ENCODE results near the gene ZBTB7C.

Gene ZBTB7C

GRCh38 chr18:48385596-48385995 lies 23.6 kb downstream of the ZBTB7C start:
- H3K4me2 ChIP-seq (ENCODE audit: low read length): no peak overlapping the region
- H3K9ac ChIP-seq (ENCODE audit: low read depth, low read length): no peak overlapping the region
- H3K9me3 ChIP-seq (replicated peaks; ENCODE audit: low read length): no peaks in the 10 kb centered on the region
- H3K4me3 ChIP-seq (ENCODE audit: low read length): no peak overlapping the region
- H3K27me3 ChIP-seq (ENCODE audit: control insufficient read depth, insufficient read depth, low read length): peaks cover 57% of the 10 kb centered on the region
- no peaks in the 10 kb centered on the region for H3K4me1 ChIP-seq (ENCODE audit: control insufficient read depth, insufficient read depth, low read length)
- H3K36me3 ChIP-seq (ENCODE audit: insufficient read depth, low read length): no peaks in the 10 kb centered on the region

DNA sequence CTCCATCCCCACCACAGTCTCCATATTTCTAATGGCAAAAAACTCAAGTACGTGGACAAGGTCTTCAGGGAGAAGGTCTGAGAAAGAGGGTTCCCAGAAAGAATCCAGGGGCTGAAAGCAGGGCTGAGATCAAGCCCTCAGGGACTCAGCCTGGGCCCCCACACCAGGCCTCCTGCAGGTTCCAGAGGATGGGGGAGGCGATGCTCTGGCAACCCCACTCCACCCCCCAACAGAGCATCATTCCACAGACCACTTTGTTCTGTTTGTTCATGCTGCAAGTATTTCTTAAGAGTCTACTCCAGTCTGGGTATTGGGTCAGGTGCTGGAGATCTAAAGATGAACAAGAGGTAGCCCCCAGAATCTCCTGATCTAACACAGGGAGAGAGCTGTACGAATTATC lies 32.2 kb downstream of the ZBTB7C start:
- Histone ChIP-seq H3K4me3 (ENCODE audit: low read length) (no peak overlapping the region), H3K27me3 (ENCODE audit: control insufficient read depth, insufficient read depth, low read length) (peaks cover 77% of the 10 kb centered on the region), H3K4me1 (ENCODE audit: control insufficient read depth, insufficient read depth, low read length) (no peaks in the 10 kb centered on the region), H3K9ac (ENCODE audit: low read depth, low read length) (no peak overlapping the region), H3K9me3 (replicated peaks; ENCODE audit: low read length) (no peaks in the 10 kb centered on the region), H3K36me3 (ENCODE audit: insufficient read depth, low read length) (no peaks in the 10 kb centered on the region), H3K4me2 (ENCODE audit: low read length) (no peak overlapping the region)

DNA sequence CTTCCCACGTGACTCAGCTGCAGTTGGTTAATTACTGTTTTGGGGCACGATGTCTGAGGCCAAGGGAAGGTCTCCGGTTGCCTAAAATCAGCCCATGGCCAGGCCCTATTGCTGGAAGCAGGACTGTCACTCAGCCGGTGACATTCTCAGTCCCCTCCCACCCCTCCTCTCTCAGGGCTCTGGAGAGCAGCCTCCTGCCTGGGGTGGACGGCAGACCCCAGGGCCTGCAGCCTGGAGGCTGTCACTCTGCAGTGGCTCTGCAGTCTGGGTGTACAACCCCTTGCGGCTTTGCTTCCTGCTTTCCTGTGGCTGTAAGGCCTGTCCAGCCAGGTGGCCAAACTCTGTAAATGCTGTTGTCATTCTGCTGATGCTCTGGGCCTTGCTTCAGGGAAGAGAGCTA lies 32.8 kb downstream of the ZBTB7C start:
- Histone ChIP-seq H3K9ac (ENCODE audit: low read depth, low read length) (no peak overlapping the region), H3K4me3 (ENCODE audit: low read length) (no peak overlapping the region), H3K27me3 (ENCODE audit: control insufficient read depth, insufficient read depth, low read length) (peaks cover 72% of the 10 kb centered on the region), H3K36me3 (ENCODE audit: insufficient read depth, low read length) (no peaks in the 10 kb centered on the region), H3K4me2 (ENCODE audit: low read length) (no peak overlapping the region), H3K4me1 (ENCODE audit: control insufficient read depth, insufficient read depth, low read length) (no peaks in the 10 kb centered on the region), H3K9me3 (replicated peaks; ENCODE audit: low read length) (no peaks in the 10 kb centered on the region)

- Histone ChIP-seq H3K4me1 (ENCODE audit: control insufficient read depth, insufficient read depth, low read length) (no peaks in the 10 kb centered on the region), H3K4me3 (ENCODE audit: low read length) (no peak overlapping the region), H3K27me3 (ENCODE audit: control insufficient read depth, insufficient read depth, low read length) (peaks cover 66% of the 10 kb centered on the region), H3K36me3 (ENCODE audit: insufficient read depth, low read length) (no peaks in the 10 kb centered on the region), H3K9ac (ENCODE audit: low read depth, low read length) (no peak overlapping the region), H3K4me2 (ENCODE audit: low read length) (no peak overlapping the region), H3K9me3 (replicated peaks; ENCODE audit: low read length) (no peaks in the 10 kb centered on the region)
These were observed 33.9 kb downstream of the ZBTB7C start for GRCh38 chr18:48375150-48375800.

DNA sequence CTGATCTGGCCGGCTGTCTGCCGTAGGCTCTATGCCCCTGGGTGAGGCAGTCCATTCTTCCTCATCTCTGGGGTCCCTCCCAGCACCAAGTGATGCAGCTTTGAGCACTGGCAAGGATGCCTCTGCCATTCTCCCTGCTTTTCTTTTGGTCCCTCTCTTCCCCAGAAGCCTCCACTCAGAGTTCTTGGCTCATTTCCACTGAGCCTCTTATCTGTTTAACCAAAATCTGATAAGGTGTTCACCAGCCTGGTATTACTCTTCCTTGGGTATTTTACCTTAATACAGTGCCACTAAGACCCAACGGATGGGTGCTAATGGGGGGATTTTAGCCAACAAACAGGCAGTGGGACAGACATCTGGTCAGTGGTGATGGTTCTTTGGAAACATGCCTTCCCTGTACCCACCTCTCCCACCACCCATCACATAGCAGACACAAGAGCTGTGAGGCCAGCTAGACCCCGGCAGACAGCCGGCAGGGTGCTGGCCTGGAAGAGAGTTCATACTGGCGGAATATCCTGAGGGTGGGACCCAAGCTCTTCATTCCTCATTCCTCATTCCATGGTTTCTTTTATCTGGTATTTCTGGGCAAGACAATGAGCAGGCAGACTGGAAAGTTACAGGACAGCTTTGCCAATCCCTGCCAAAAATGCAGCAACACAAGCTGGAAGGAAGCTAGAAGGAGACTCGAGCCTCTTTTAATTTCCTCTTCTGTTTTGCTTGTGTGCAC lies 34.6 kb downstream of the ZBTB7C start:
- no peaks in the 10 kb centered on the region for H3K36me3 ChIP-seq (ENCODE audit: insufficient read depth, low read length)
- no peak overlapping the region for H3K9ac ChIP-seq (ENCODE audit: low read depth, low read length)
- H3K4me3 ChIP-seq (ENCODE audit: low read length): no peak overlapping the region
- no peaks in the 10 kb centered on the region for H3K9me3 ChIP-seq (replicated peaks; ENCODE audit: low read length)
- peaks cover 60% of the 10 kb centered on the region for H3K27me3 ChIP-seq (ENCODE audit: control insufficient read depth, insufficient read depth, low read length)
- H3K4me2 ChIP-seq (ENCODE audit: low read length): no peak overlapping the region
- no peaks in the 10 kb centered on the region for H3K4me1 ChIP-seq (ENCODE audit: control insufficient read depth, insufficient read depth, low read length)

- peaks cover 57% of the 10 kb centered on the region for H3K27me3 ChIP-seq (ENCODE audit: control insufficient read depth, insufficient read depth, low read length)
- H3K4me3 ChIP-seq (ENCODE audit: low read length): no peak overlapping the region
- no peaks in the 10 kb centered on the region for H3K36me3 ChIP-seq (ENCODE audit: insufficient read depth, low read length)
- no peaks in the 10 kb centered on the region for H3K4me1 ChIP-seq (ENCODE audit: control insufficient read depth, insufficient read depth, low read length)
- H3K9me3 ChIP-seq (replicated peaks; ENCODE audit: low read length): no peaks in the 10 kb centered on the region
- H3K4me2 ChIP-seq (ENCODE audit: low read length): no peak overlapping the region
- no peak overlapping the region for H3K9ac ChIP-seq (ENCODE audit: low read depth, low read length)
These were observed 37.2 kb downstream of the ZBTB7C start for GRCh38 chr18:48371854-48372602.

- no peak overlapping the region for H3K4me2 ChIP-seq (ENCODE audit: low read length)
- no peaks in the 10 kb centered on the region for H3K9me3 ChIP-seq (replicated peaks; ENCODE audit: low read length)
- H3K4me3 ChIP-seq (ENCODE audit: low read length): no peak overlapping the region
- H3K4me1 ChIP-seq (ENCODE audit: control insufficient read depth, insufficient read depth, low read length): no peaks in the 10 kb centered on the region
- peaks cover 34% of the 10 kb centered on the region for H3K27me3 ChIP-seq (ENCODE audit: control insufficient read depth, insufficient read depth, low read length)
- H3K36me3 ChIP-seq (ENCODE audit: insufficient read depth, low read length): no peaks in the 10 kb centered on the region
- H3K9ac ChIP-seq (ENCODE audit: low read depth, low read length): no peak overlapping the region
These were observed 41.6 kb downstream of the ZBTB7C start for GRCh38 chr18:48367557-48367956.

- no peak overlapping the region for H3K4me3 ChIP-seq (ENCODE audit: low read length)
- peaks cover 35% of the 10 kb centered on the region for H3K27me3 ChIP-seq (ENCODE audit: control insufficient read depth, insufficient read depth, low read length)
- no peaks in the 10 kb centered on the region for H3K36me3 ChIP-seq (ENCODE audit: insufficient read depth, low read length)
- no peak overlapping the region for H3K9ac ChIP-seq (ENCODE audit: low read depth, low read length)
- H3K9me3 ChIP-seq (replicated peaks; ENCODE audit: low read length): no peaks in the 10 kb centered on the region
- no peaks in the 10 kb centered on the region for H3K4me1 ChIP-seq (ENCODE audit: control insufficient read depth, insufficient read depth, low read length)
- H3K4me2 ChIP-seq (ENCODE audit: low read length): no peak overlapping the region
These were observed 43.2 kb downstream of the ZBTB7C start for GRCh38 chr18:48365965-48366364.

- Histone ChIP-seq H3K9me3 (replicated peaks; ENCODE audit: low read length) (no peaks in the 10 kb centered on the region), H3K4me2 (ENCODE audit: low read length) (no peak overlapping the region), H3K4me1 (ENCODE audit: control insufficient read depth, insufficient read depth, low read length) (no peaks in the 10 kb centered on the region), H3K4me3 (ENCODE audit: low read length) (no peak overlapping the region), H3K9ac (ENCODE audit: low read depth, low read length) (no peak overlapping the region), H3K36me3 (ENCODE audit: insufficient read depth, low read length) (no peaks in the 10 kb centered on the region), H3K27me3 (ENCODE audit: control insufficient read depth, insufficient read depth, low read length) (peaks cover 51% of the 10 kb centered on the region)
These were observed 45.0 kb downstream of the ZBTB7C start for GRCh38 chr18:48364146-48364545.

GRCh38 chr18:48363175-48363574 lies 46.0 kb downstream of the ZBTB7C start:
- Histone ChIP-seq H3K4me1 (ENCODE audit: control insufficient read depth, insufficient read depth, low read length) (no peaks in the 10 kb centered on the region), H3K9ac (ENCODE audit: low read depth, low read length) (no peak overlapping the region), H3K27me3 (ENCODE audit: control insufficient read depth, insufficient read depth, low read length) (peaks cover 46% of the 10 kb centered on the region), H3K4me3 (ENCODE audit: low read length) (no peak overlapping the region), H3K36me3 (ENCODE audit: insufficient read depth, low read length) (no peaks in the 10 kb centered on the region), H3K4me2 (ENCODE audit: low read length) (no peak overlapping the region), H3K9me3 (replicated peaks; ENCODE audit: low read length) (no peaks in the 10 kb centered on the region)

GRCh38 chr18:48361801-48362200 lies 47.4 kb downstream of the ZBTB7C start:
- Histone ChIP-seq H3K27me3 (ENCODE audit: control insufficient read depth, insufficient read depth, low read length) (peaks cover 39% of the 10 kb centered on the region), H3K4me1 (ENCODE audit: control insufficient read depth, insufficient read depth, low read length) (no peaks in the 10 kb centered on the region), H3K4me2 (ENCODE audit: low read length) (no peak overlapping the region), H3K9ac (ENCODE audit: low read depth, low read length) (no peak overlapping the region), H3K36me3 (ENCODE audit: insufficient read depth, low read length) (no peaks in the 10 kb centered on the region), H3K9me3 (replicated peaks; ENCODE audit: low read length) (no peaks in the 10 kb centered on the region), H3K4me3 (ENCODE audit: low read length) (no peak overlapping the region)
